Measurements from ENCODE around the gene CADM4. TPM values are rescaled to one million over a fixed set of nuclear protein-coding genes. Genes with fewer than 3 reads are reported as not detected.
A peak's percentile ranks its signal among the peaks of the same experiment; 100 is the strongest.

Gene CADM4
- total and polyA plus RNA-seq, 9 of the 15 experiments (the other 6 are each of a cell fraction or from before 2014, with no cell fraction given), result 0.03 to 4.6 (median 1.3) TPM

- Histone ChIP-seq H2AFZ (ENCODE audit: low read depth, low read length) (peak overlapping the region; percentile 100), H3K36me3 (ENCODE audit: control insufficient read depth, insufficient read depth, low read length) (peaks cover 2% of the 10 kb centered on the region; the same call in 2 of the 3 replicates), H3K4me2 (ENCODE audit: insufficient read depth, low read length) (peak overlapping the region; percentile 100), H3K4me1 (replicated peaks in 1 of 2; ENCODE audit: control insufficient read depth in 2 of 2, insufficient read depth in 2 of 2, low read length in 2 of 2) (peaks cover 54 to 70% of the 10 kb centered on the region in 2 experiments), H3K4me3 (peak overlapping the region; percentile 57), H3K27ac (ENCODE audit: extremely low read depth, low read depth, low read length) (peak overlapping the region; percentile 99), H3K9ac (ENCODE audit: insufficient read depth in 1 of 2, low read depth in 2 of 2, low read length in 2 of 2) (peak overlapping the region; percentile 94 to 98), H3K79me2 (ENCODE audit: control insufficient read depth, insufficient read depth, low read length) (peaks cover 43% of the 10 kb centered on the region), H3K9me1 (ENCODE audit: control insufficient read depth, insufficient read depth, low read length) (peaks cover 2% of the 10 kb centered on the region), H3K27me3 (ENCODE audit: control insufficient read depth in 2 of 2, insufficient read depth in 2 of 2, low read length in 2 of 2) (no peaks in the 10 kb centered on the region), H4K20me1 (replicated peaks; ENCODE audit: control insufficient read depth, insufficient read depth, low read length) (no peaks in the 10 kb centered on the region), H3K9me3 (replicated peaks; ENCODE audit: control insufficient read depth, insufficient read depth, low read depth, low read length) (no peaks in the 10 kb centered on the region)
- DNase-seq (ENCODE audit: extremely low read depth in 1 of 4, low spot score in 3 of 4) (peak; percentile 52 to 72 (median 58)), ATAC-seq (peak; percentile 0; the same call in 1 of the 3 replicates), FAIRE-seq (peak; percentile 29)
- ChIA-PET POLR2A (interaction anchor here (0.6 to 1.6 kb wide), 2 partner anchors 10 to 32 kb away, joined by 4 to 6 read pairs; no protein-coding TSS in a partner anchor), CTCF (ENCODE audit: low intra/inter-chr PET ratio) (no interaction called here)
- 7% methylated on average over 22 of the region's 23 CpGs for WGBS (ENCODE audit: insufficient coverage, low coverage, missing lambda C conversion rate)
- in situ Hi-C loops (cut with MboI) (no loop called here), intact Hi-C loops (cut with micrococcal nuclease) (loop anchor here (10.0 kb wide), 2 partner anchors 66 to 176 kb away; no protein-coding TSS in a partner anchor)
- BruUV-seq (replicated peaks), result TSS peak; percentile 84
- TF ChIP-seq ZNF696 (CRISPR knock-in tag; conservative IDR thresholded peaks at IDR 0.05), result no peak
- TF ChIP-seq SREBF1 (IDR thresholded peaks at IDR 0.05; ENCODE audit: borderline replicate concordance, low read depth, low read length), result no peak
- TF ChIP-seq CREB3 (tag; conservative IDR thresholded peaks at IDR 0.05; ENCODE audit: low read depth), result no peak
- TF ChIP-seq ZC3H8 (IDR thresholded peaks at IDR 0.05), result no peak
- no peak for TF ChIP-seq C11orf30 (IDR thresholded peaks at IDR 0.05; ENCODE audit: low read depth)
- TF ChIP-seq PKNOX1 (IDR thresholded peaks at IDR 0.05), result no peak; the same call in 1 of the 2 replicates
- TF ChIP-seq RBM14 (IDR thresholded peaks at IDR 0.05; ENCODE audit: borderline replicate concordance, insufficient read depth, low read depth, low read length), result no peak
- TF ChIP-seq RFX1 (IDR thresholded peaks at IDR 0.05), result no peak
- TF ChIP-seq JUN (IDR thresholded peaks at IDR 0.05; ENCODE audit: borderline replicate concordance, low read depth, low read length), result no peak
- TF ChIP-seq JUN (CRISPR knock-in tag; IDR thresholded peaks at IDR 0.05; ENCODE audit: borderline replicate concordance), result no peak
- TF ChIP-seq TCF3 (CRISPR knock-in tag; IDR thresholded peaks at IDR 0.05), result peak; percentile 41; the same call in 1 of the 2 replicates
- peak; percentile 75 for TF ChIP-seq SMARCB1 (IDR thresholded peaks at IDR 0.05; ENCODE audit: insufficient read length, low read depth)
- TF ChIP-seq EP400 (IDR thresholded peaks at IDR 0.05), result no peak
- TF ChIP-seq TGIF2 (CRISPR knock-in tag; IDR thresholded peaks at IDR 0.05), result no peak
- no peak for TF ChIP-seq ATF1 (CRISPR knock-in tag; IDR thresholded peaks at IDR 0.05)
- TF ChIP-seq ATF1 (tag; IDR thresholded peaks at IDR 0.05), result no peak
- TF ChIP-seq ZBTB12 (CRISPR knock-in tag; IDR thresholded peaks at IDR 0.05), result no peak
- no peak for TF ChIP-seq TBP (optimal IDR thresholded peaks at IDR 0.05; ENCODE audit: low read depth, low read length)
- TF ChIP-seq ZFPM2 (CRISPR knock-in tag; IDR thresholded peaks at IDR 0.05), result no peak
- no peak for TF ChIP-seq HIVEP1 (CRISPR knock-in tag; IDR thresholded peaks at IDR 0.05)
- no peak for TF ChIP-seq HDAC3 (IDR thresholded peaks at IDR 0.05; ENCODE audit: borderline replicate concordance, partially characterized antibody)
Observed at GRCh38 chr19:43620061-43621001, 19.3 kb downstream of the CADM4 start.
